ENCODE measurements around the gene ERP44.
"Not testable (repeated sequence)": the region's sequence is repeated elsewhere in the genome, so short reads cannot be mapped to it uniquely, and the experiment has no call there.

The ERP44 gene

DNA sequence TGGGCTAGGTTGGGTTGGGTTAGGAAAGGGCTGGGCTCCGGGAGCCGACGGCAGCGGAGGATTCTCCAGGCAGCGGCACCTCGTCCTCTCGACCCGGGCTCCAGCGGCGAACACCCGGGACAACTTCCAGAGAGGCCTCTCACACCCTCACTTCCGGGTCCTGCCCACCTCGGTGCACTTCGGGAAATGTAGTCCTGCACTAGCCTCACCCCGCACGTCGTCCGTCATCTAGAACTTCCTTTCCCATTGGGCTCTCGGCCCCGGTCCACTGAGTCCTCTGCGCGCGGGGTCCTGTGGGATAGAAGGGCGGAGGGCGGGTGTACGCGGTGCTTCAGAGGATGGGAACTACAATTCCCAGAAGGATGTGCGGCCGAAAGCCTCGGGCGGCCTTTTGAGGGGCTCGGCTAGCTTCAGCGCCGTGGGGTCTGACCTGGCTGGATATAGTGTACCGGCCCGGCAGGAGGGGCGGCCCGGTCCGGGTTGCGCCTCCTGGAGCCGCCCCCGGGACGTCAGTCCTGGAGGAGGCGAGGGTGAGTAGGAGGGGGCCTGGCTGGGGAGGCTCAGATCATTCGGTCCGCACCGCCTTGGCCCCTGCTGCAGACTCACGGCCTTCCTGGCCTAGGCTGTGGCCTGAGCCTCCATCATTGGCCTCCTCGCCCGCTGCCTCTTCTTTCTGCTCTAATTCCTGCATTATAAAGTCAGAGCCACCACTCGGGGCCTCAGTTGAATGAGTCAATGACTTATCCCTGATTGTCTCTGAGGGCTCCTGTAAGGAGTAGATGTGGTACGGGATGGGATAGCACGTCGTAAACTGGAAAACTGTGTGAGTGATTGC is at the start of gene ERP44, which contains the start of gene INVS:
Gene ERP44 (minus strand): TSS at position 114 of the 835 bp plus-strand sequence. CDS start 160 bp downstream, outside the sequence.
Gene INVS (plus strand): TSS at position 357 of the 835 bp plus-strand sequence. CDS start 5,279 bp downstream, outside the sequence.
- peak; percentile 98 for DNase-seq

DNA sequence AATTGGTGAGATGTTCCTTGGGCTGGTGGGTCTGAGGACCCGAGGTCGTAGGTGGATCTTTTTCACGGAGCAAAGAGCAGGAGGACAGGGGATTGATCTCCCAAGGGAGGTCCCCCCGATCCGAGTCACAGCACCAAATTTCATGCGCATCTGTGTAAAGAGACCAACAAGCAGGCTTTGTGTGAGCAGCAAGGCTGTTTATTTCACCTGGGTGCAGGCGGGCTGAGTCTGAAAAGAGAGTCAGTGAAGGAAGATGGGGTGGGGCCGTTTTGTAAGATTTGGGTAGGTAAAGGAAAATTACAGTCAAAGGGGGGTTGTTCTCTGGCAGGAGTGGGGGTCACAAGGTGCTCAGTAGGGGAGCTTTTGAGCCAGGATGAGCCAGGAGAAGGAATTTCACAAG is 47.2 kb upstream of the ERP44 start:
- not testable (repeated sequence) for DNase-seq

DNA sequence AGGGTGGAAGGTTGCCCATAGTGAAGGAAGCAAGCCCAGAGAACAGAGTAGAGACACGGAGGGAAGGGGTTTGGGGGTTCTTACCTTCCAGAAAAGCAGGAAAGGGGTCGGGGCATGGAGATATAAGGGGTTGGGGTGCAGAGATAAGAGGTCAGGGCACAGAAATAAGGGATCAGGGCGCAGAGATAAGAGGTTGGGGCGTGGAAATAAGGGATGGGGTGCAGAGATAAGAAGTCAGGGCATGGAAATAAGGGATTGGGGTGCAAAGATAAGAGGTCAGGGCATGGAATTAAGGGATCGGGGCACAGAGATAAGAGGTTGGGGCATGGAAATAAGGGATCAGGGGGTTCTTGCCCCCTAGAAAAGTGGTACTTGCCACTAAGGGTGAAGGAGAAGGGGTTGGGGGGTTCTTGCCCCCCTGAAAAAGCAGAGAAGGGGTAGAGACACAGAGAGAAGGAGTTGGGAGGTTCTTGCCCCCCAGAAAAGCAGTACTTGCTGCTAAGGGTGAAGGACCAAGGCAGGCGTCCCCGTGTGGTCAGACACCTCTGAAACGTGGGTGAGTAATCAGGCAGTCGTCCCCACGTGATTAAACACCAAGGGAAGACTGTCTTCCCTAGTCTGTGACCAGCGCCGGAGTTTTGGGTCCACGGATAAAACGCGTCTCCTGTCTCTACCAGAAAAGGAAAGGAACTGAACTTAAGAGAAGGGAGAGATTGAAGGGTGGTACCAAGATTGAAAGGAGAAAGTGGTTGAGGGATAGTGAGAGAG is 46.6 kb upstream of the ERP44 start:
- DNase-seq, result not testable (repeated sequence)

DNA sequence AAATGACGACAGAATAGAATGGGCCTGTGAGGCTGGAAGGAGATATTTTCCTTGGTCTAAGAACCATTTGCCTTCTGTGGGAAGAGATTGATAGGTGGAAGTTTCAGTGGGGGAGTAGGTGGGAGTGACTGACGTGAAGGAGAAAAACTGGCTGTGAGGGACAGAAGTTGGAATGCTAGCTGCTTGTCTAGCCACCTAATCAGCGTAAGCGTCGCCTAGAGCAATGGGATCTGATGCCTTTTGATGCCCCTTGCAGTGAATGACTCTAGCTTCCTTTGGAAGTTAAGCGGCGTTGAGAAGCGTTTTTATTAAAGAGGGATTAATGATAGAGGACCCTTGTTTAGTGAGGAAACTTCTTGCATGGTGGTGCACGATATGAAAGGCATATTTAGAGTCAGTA is 43.1 kb upstream of the ERP44 start:
- not testable (repeated sequence) for DNase-seq

DNA sequence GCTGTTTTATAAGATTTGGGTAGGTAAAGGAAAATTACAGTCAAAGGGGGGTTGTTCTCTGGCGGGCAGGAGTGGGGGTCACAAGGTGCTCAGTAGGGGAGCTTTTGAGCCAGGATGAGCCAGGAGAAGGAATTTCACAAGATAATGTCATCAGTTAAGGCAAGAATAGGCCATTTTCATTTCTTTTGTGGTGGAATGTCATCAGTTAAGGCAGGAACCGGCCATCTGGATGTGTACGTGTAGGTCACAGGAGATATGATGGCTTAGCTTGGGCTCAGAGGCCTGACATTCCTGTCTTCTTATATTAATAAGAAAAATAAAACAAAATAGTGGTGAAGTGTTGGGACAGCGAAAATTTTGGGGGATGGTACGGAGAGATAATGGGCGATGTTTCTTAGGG is 41.5 kb upstream of the ERP44 start:
- not testable (repeated sequence) for DNase-seq

DNA sequence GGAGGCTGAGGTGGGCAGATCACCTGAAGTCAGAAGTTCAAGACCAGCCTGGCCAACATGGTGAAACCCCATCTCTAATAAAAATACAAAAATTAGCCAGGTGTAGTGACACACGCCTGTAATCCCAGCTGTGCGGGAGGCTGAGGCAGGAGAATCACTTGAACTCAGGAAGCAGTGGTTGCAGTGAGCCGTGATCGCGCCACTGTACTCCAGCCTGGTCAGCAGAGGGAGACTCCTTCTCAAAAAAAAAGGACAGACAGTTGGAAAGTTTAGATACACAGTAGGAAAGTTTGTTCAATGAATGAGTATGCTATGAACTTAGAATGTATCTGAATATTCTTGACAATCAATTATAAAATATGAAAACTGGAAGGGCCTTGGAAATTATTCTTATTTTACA is 38.0 kb upstream of the ERP44 start:
- not testable (repeated sequence) for DNase-seq

DNA sequence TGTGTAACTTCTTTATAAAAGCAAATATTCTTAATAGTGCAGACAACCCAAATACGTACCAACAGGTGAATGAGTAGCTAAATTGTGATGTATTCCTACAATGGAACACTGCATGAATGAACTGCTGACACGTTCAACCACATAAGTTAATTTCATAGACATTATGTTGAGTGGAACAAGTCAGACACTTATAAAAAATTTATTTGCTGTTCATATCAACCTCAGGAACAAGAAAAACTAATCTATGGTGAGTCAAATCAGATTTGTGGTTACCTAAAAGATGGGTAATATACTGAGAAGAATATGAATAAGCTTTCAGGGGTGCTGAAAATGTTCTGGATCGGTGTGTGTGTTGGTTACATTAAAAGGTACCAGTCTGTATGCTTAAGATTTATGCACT is 35.9 kb upstream of the ERP44 start:
- DNase-seq, result no peak

DNA sequence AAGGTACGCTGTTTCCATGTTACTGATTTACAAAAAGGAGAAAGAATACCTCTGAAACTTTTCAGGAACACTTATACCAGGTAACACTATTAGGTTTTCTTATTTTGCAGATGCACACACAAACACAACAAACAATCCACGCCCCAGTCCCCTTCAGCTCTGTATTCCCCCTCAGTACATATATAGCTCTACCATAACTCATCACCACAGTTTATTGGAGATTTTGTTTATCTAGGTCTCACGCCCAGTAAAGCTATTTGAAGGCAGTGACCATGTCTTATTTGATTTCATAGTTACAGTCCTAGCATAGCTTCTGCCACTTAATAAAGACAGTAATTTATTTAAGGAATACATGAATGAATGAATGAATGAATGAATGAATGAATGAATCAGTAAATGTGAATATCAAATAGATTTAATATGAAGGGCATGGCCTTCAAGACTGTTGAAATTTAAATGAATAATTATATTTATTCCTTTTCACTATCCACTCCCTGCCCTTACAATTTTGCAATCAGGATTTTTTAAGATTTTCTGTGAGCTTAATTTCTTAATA is 33.2 kb upstream of the ERP44 start:
- no peak for DNase-seq

DNA sequence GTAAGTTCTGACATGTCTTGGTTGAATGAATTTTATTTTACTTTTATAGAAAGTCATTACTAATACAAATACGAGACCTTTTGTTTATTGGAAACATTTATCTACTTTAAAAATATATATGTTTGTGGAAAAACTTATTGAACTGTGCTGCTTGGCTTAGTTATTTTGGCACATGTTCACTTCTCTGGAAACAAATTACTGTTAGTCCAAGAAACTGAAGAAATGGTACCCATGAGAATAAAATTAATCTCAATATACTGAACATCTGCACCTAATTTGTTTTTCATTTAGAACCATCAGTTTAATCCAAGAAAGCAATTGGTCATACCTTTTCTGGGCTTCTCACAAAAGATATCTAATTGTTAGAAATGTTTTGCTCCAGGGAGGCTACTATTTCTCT is 32.4 kb upstream of the ERP44 start:
- DNase-seq, result no peak

DNA sequence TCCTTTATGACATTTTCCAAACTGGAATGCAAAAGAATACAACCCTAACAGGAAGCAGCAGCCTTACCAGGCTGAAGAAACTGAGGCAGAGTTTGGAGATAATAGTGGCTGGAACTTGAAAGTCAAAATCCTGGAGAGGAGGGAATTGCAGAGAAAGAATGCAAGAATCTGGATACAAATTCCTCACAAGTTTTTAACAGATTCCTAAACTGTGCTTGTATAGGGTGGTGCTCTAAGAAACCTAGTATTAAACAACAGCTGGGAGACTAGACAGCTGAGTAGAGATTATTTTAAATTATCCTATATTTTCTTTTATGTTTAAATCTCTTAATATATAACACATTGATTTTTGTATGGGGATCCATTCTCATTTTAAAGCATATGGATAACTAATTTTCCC is 31.0 kb upstream of the ERP44 start:
- DNase-seq, result no peak

DNA sequence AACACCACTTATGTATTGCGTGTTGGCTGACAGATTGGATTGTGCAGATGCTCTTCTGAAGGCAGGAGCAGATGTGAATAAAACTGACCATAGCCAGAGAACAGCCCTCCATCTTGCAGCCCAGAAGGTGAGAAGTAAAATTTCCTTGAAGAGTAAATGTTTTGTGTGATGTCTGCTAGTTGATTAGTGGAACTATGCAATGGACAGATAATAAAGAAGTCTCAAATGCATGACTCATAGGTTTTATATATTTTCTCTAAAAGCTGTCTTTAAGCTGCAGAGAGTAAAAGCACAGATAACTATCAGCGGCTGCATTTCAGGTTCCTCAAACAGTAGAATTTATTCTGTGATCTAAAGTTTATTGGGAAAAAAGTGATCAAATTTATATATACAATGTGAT is 27.6 kb upstream of the ERP44 start:
- no peak for DNase-seq

DNA sequence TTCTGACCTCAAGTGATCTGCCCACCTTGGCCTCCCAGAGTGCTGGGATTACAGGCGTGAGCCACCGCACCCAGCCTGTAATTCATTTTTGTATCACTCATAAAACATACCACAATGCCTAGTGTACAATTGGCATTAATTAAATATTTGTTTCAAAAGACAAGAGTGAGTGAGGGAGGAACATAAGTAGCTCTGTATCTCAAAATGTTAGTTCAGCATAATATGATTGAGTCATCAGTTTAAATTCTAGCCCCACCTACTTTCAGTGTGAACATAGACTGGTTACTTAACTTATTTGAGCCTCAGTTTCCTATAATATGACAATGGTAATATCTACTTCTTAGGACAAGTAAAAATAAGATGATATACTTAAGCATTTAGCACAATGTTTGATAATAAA is 27.1 kb upstream of the ERP44 start:
- no peak for DNase-seq

DNA sequence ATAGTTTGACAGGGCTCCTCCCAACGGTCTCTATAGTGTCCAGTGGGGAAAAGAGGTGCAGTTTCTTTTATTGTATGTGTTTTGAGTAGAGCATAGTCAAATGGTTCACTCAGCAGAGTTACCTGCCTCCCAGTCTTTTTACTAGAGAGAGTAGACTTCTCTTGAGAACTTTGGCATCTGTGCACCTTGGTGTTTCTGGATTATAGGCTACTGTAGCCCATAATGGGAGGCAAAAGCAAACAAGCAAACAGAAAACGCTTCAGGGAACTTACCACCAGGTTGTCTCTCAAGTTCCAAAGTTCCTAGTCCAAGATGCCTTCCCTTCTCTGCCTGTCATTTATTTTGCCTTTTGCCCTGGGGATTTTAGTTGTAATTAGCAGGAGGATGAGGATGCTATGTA is 26.4 kb upstream of the ERP44 start:
- no peak for DNase-seq

DNA sequence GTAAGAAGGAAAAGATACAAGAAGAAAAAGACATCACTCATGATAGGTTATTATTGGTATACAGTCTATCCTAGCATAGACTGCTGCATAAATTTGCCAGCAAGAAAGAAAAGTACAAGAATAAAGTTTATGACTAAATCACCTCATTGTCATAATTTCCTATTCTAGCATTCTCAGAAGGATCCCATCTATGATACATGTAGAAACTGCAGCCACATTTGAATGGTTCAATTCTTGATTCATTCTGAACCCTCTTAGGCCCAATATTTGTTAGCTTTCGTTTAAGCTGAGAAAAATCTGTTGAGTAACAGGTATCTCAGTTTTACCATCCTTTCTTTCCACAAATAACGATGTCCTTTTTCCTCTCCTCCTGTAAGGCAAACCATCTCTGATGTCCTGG is 21.5 kb upstream of the ERP44 start:
- no peak for DNase-seq

DNA sequence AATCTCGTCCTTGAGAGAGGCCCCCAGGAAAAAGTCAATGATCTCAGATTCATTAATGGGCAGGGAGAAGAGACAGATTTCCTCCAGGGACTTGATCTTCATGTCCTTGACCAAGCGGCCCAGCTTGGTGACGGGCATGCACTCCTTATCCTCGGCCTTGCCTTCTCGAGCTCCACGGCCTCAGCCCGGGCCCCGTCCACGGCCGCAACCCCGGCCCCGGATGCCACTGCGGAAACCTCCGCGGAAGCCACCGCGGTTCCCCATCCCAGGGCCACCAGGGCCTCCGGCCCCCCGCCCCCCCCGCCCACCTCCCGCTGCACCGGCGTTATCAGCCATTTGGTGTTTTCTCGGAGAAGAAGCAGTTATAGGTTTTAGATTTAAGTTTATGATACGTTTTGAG is 18.5 kb upstream of the ERP44 start:
- no peak for DNase-seq

DNA sequence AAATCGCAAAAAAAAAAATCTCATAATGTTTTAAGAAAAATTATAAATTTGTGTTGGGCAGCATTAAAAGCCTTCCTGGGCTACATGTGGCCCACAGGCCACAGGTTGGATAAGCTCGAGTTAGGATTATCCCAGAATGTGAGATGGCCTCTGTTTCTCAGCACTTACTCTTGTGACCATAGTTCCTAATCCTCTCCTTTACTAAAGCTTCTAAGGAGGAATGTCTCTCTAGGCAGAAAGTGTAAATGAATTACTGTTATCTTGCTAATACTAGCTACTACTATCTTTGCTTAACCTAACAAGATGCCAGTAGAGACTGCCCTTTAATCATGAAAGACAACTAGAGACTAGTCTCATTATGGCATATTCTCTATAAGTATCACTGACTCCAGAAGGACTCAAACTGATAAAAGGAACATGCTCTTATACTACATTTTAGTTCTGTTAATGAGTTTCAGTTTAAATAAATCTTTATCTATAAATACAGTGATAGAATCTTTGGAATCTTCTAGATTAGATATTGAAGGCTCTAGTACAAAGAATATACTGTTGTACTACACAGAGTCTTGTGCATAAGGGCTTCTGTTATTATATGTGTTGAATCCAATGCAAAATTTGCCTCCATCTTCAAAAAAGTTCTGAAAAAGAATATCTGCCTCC is 14.0 kb upstream of the ERP44 start:
- DNase-seq, result no peak

DNA sequence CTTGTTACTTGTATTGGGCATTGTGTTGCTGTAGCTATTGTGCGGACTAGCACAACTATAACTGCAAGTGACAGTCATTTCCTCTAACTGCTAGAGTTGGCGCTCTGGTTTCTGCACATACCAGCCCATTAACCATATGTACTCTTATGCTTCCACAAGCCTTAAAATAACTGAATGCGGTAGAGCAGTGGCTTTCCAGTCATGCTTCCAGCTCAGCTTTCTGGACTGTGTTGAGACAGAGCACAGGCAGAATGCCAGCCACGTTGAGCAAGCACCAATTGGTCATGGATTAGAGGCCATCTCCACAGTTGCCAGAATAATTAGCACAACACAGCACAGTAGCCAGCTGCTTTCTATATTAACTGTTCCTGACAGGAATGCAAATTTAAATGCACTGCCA is 12.4 kb upstream of the ERP44 start:
- no peak for DNase-seq

DNA sequence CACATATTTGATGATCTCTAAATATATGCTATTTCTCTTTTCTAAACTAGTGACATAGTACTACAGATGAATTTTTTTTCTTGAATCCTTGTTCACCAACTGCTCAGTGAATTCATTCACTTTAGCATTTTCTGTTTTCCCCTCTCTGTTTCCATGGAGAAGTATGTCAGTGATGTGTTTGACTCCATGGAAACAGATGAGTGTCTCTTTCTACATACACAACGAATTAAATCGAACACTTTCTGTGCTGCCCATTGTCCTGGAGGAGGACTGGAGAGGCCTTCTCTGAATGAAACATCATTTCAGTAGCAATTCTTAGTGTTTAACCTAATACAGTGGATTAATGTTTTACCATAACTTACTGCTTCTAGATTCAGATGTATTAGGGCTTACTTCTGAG is 9.8 kb upstream of the ERP44 start:
- DNase-seq, result no peak

DNA sequence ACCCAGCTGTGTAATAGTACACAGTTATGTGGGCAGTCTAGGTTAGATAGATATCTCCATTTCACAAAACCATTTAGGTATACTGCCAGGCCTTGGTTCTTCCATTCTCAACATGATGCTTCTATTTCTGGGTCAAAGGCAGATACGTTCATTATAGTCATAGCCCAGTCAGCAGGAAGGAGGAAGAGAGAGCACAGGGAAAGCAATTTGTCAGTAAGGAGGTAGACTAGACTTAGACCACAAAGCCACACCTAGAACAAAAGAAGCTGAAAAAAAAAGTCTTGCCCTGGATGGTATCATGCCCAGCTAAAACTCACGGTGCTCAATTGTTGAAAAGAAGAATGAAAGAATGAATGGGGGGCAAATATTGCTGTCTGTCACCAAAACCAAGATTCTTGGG is 7.8 kb upstream of the ERP44 start:
- DNase-seq, result no peak

DNA sequence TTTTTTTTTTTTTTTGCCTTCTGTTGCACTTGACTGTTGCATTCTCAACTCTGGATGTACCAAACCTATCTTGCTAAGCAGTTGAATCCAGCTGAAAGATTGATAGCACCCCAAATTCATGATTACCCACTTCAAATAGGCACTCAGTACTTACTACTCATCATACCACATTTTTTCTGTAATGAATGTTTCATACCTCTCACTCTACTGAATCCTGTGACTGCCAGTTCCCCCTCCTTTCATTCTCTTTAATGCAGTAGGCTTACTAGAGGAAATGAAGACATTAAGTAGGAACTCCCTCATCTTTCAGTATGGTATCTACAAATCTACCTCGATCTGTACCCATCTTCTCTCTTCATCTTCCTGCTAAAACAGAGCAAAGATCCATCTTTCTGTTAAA is 7.1 kb upstream of the ERP44 start:
- DNase-seq, result no peak

DNA sequence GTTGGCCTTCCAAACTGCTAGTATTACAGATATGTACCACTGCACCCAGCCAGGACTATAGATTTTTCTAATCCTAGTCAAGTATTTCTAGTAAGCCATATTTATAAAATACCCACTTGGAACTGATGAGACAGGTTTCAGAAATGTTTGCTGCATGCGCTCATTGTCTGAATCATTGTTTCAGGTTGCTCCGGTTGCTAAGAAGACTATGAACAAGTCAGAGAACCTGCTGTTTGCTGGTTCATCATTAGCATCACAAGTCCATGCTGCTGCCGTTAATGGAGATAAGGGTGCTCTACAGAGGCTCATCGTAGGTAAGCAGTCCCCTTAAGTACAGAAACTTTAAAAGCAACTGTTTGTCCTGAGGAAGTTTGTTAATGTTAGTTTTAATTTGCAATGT is 5.5 kb upstream of the ERP44 start:
- DNase-seq, result no peak

DNA sequence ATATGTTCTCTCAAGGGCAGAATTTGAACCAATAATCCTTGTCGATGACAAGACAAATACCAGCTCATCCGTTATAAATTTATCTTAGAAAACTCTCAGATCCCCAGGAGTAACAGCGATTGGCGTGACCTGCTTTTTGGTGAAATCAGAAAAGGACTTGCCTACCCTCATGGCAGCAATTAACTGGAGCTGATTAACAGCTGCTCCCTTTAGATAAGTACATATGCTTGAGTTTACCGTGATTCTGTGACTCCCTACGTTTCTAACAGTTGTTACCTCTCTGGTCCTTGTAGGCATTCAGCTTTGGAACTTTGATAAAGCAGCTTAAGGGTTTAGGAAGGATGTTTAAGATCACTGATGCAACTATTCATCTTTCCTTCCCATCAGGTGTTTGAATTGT is 2.8 kb upstream of the ERP44 start:
- DNase-seq, result no peak

DNA sequence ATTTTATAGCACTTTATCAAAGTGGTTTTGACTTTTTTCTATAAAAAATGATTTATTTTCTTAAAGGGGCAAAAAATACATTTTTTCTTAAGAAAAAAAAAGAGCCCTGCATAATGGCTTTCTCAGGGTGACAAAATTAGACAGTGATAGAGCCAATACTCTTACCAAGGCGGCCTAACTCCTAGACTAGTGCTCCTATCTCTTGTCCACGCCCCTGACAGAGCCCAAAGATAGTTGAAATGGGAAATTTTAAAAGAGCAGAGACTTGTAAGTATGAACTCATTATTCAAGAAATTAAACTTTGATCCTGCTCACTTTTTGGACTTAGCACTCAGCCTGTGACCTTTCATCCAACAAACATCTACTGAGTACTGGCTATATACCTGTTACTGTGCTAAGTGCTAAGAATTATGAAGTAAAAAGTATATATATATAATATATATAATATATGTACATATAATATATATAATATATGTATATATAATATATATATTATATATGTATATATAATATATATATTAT is 1.4 kb upstream of the ERP44 start:
- DNase-seq, result no peak

Data from NCI-H1436 (cell line).